Fibroblast of the aortic adventitia (primary cell): ENCODE measurements around the gene KRTAP12-1. TPM values are rescaled to one million over a fixed set of nuclear protein-coding genes. Genes with fewer than 3 reads are reported as not detected.
"Not testable (repeated sequence)": the region's sequence is repeated elsewhere in the genome, so short reads cannot be mapped to it uniquely, and the experiment has no call there.

Experiments used
- DNase-seq: peaks from one replicate; pipeline ENCODE4 v3.0.0-alpha.2; 2010; ENCODE audit warnings: low read depth
- H3K4me3 ChIP-seq: 2 replicates; pipeline ENCODE4 v1.5.1; 2011; ENCODE audit warnings: low read depth, mild to moderate bottlenecking, control low read depth, low read length, moderate library complexity
- total RNA-seq: library from RNA; depleted of rRNA; stranded (reverse); fragments of >200 nt; gene quantifications from 2 replicates; pipeline ENCODE4 v1.2.3, GENCODE V29; 2012; ENCODE audit warnings: low replicate concordance
- TF ChIP-seq, protein P1 (sequence below): IDR thresholded peaks from 2 replicates; pipeline ENCODE4 v1.5.1; 2011; ENCODE audit warnings: mild to moderate bottlenecking, low read length, control low read depth, inconsistent platforms; ENCODE audit not compliant: insufficient read depth

The KRTAP12-1 gene
- total RNA-seq, 1 donor = not detected

GRCh38 chr21:44696572-44696971 is 14.6 kb upstream of the KRTAP12-1 start:
- DNase-seq = no peak
- H3K4me3 ChIP-seq = no peak overlapping the region
- TF ChIP-seq, protein P1, sequence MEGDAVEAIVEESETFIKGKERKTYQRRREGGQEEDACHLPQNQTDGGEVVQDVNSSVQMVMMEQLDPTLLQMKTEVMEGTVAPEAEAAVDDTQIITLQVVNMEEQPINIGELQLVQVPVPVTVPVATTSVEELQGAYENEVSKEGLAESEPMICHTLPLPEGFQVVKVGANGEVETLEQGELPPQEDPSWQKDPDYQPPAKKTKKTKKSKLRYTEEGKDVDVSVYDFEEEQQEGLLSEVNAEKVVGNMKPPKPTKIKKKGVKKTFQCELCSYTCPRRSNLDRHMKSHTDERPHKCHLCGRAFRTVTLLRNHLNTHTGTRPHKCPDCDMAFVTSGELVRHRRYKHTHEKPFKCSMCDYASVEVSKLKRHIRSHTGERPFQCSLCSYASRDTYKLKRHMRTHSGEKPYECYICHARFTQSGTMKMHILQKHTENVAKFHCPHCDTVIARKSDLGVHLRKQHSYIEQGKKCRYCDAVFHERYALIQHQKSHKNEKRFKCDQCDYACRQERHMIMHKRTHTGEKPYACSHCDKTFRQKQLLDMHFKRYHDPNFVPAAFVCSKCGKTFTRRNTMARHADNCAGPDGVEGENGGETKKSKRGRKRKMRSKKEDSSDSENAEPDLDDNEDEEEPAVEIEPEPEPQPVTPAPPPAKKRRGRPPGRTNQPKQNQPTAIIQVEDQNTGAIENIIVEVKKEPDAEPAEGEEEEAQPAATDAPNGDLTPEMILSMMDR = no peak

GRCh38 chr21:44695641-44696040 is 13.7 kb upstream of the KRTAP12-1 start:
- no peak overlapping the region for H3K4me3 ChIP-seq
- TF ChIP-seq, protein P1 = no peak
- DNase-seq = no peak

DNA sequence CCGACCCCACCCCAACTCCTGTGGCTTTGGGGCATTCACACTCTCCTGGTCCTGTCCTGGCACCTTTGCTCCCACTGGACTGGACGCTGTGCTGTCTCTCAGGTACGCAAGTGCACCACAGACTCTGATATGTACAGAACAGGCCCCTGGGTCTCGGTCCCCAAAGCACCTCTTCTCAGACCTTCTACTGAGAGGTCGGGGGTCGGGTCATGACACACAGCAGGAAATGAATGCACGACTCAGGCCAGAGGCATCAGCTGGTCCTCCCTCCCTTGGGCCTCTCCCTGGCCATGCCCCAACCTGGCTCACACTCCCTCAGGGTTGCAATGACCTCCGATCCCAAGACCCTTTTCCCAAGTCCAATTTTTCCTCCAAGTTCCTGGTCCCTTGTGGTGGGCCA is 13.2 kb upstream of the KRTAP12-1 start:
- TF ChIP-seq, protein P1 = no peak
- no peak overlapping the region for H3K4me3 ChIP-seq
- DNase-seq = no peak

GRCh38 chr21:44694776-44695175 is 12.8 kb upstream of the KRTAP12-1 start:
- TF ChIP-seq, protein P1 = no peak
- no peak overlapping the region for H3K4me3 ChIP-seq
- DNase-seq = no peak

GRCh38 chr21:44692798-44693512 is 11.0 kb upstream of the KRTAP12-1 start:
- DNase-seq = no peak
- TF ChIP-seq, protein P1 = no peak
- H3K4me3 ChIP-seq = no peak overlapping the region

DNA sequence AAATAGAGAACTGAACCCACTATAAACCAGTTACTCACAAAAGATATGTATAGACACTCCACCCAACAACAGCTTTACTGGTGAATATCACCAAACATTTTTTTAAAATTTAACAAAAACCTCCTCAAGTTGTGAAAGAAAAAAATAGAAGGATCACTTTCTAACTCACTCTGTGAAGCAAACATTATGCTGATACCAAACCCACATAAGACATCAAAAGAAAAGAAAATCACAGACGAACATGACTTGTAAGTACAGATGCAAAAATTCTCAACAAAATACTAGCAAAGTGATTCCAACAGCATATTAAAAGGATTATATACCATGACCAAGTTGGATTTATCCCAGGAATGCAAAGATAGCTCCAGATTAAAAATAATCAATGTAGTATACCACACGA is 9.7 kb upstream of the KRTAP12-1 start:
- no peak overlapping the region for H3K4me3 ChIP-seq
- no peak for DNase-seq
- TF ChIP-seq, protein P1 = no peak

DNA sequence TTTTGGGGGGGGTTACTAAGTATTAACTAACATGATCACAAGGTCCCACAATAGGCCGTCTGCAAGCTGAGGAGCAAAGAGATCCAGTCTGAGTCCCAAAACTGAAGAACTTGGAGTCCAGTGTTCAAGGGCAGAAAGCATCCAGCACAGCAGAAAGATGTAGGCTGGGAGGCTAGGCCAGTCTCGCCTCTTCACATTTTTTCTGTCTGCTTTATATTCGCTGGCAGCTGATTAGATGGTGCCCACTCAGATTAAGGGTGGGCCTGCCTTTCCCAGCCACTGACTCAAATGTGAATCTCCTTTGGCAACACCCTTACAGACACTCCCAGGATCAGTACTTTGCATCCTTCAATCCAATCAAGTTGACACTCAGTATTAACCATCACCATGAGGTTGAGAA is 7.8 kb upstream of the KRTAP12-1 start:
- DNase-seq, H3K4me3 ChIP-seq: not testable (repeated sequence)
